ENCODE data around the gene SLC27A2. TPM values are rescaled to one million over a fixed set of nuclear protein-coding genes. Genes with fewer than 3 reads are reported as not detected.

The SLC27A2 gene
- total and polyA plus RNA-seq, 2 experiments from 2014 or later = 2.8 to 9.4 TPM

DNA sequence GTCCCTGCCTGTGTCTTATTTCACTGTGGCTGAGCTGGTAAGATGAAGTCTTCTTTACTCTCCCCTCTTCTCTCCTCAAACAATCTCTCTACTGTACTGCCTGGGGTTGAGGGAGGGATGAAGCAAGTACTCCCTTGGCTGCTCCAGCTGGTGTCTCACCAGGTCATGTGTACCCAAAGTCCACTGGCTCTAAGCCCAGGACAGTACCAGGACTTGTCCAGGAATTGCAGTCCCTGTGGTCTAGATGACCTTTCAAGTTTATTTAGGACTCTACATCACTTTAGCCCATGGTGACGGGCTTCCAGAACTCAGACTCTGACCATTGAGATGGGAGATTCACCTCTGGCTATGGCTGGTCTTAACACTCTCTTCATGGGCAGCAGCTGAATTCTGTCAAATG, 17.5 kb upstream of the SLC27A2 start:
- H3F3A ChIP-seq (replicated peaks; ENCODE audit: low read depth) = no peaks in the 10 kb centered on the region

More for the DNA sequence above, 17.5 kb upstream of the SLC27A2 start:
- DNase-seq (ENCODE audit: low spot score) (no peak), ATAC-seq (no peak)
- Histone ChIP-seq H3K4me3 (no peak overlapping the region), H3K27ac (ENCODE audit: low read depth) (no peak overlapping the region), H3K4me1 (ENCODE audit: insufficient read depth) (no peaks in the 10 kb centered on the region), H3K4me2 (no peak overlapping the region), H3K9me2 (ENCODE audit: insufficient read depth) (no peaks in the 10 kb centered on the region), H3K27me3 (ENCODE audit: insufficient read depth) (no peaks in the 10 kb centered on the region), H3K36me3 (ENCODE audit: insufficient read depth) (no peaks in the 10 kb centered on the region), H2AFZ (no peak overlapping the region), H4K20me1 (replicated peaks; ENCODE audit: insufficient read depth) (no peaks in the 10 kb centered on the region), H3K79me2 (replicated peaks; ENCODE audit: insufficient read depth) (no peaks in the 10 kb centered on the region)
- peaks cover 2% of the 10 kb centered on the region; the same call in 2 of the 3 replicates for H3K4me1 Mint-ChIP-seq
- TF ChIP-seq, protein P1, sequence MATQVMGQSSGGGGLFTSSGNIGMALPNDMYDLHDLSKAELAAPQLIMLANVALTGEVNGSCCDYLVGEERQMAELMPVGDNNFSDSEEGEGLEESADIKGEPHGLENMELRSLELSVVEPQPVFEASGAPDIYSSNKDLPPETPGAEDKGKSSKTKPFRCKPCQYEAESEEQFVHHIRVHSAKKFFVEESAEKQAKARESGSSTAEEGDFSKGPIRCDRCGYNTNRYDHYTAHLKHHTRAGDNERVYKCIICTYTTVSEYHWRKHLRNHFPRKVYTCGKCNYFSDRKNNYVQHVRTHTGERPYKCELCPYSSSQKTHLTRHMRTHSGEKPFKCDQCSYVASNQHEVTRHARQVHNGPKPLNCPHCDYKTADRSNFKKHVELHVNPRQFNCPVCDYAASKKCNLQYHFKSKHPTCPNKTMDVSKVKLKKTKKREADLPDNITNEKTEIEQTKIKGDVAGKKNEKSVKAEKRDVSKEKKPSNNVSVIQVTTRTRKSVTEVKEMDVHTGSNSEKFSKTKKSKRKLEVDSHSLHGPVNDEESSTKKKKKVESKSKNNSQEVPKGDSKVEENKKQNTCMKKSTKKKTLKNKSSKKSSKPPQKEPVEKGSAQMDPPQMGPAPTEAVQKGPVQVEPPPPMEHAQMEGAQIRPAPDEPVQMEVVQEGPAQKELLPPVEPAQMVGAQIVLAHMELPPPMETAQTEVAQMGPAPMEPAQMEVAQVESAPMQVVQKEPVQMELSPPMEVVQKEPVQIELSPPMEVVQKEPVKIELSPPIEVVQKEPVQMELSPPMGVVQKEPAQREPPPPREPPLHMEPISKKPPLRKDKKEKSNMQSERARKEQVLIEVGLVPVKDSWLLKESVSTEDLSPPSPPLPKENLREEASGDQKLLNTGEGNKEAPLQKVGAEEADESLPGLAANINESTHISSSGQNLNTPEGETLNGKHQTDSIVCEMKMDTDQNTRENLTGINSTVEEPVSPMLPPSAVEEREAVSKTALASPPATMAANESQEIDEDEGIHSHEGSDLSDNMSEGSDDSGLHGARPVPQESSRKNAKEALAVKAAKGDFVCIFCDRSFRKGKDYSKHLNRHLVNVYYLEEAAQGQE (IDR thresholded peaks at IDR 0.05; ENCODE audit: unreplicated experiment) = no peak
- TF ChIP-seq, protein P2, sequence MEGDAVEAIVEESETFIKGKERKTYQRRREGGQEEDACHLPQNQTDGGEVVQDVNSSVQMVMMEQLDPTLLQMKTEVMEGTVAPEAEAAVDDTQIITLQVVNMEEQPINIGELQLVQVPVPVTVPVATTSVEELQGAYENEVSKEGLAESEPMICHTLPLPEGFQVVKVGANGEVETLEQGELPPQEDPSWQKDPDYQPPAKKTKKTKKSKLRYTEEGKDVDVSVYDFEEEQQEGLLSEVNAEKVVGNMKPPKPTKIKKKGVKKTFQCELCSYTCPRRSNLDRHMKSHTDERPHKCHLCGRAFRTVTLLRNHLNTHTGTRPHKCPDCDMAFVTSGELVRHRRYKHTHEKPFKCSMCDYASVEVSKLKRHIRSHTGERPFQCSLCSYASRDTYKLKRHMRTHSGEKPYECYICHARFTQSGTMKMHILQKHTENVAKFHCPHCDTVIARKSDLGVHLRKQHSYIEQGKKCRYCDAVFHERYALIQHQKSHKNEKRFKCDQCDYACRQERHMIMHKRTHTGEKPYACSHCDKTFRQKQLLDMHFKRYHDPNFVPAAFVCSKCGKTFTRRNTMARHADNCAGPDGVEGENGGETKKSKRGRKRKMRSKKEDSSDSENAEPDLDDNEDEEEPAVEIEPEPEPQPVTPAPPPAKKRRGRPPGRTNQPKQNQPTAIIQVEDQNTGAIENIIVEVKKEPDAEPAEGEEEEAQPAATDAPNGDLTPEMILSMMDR (conservative IDR thresholded peaks at IDR 0.05; ENCODE audit: low read depth in 2 of 2) = no peak
- no peak for TF ChIP-seq POLR2AphosphoS5 (IDR thresholded peaks at IDR 0.05; ENCODE audit: low read depth)
- no peak for TF ChIP-seq EZH2 (IDR thresholded peaks at IDR 0.05; ENCODE audit: low read depth, unreplicated experiment)
- TF ChIP-seq, protein P3, sequence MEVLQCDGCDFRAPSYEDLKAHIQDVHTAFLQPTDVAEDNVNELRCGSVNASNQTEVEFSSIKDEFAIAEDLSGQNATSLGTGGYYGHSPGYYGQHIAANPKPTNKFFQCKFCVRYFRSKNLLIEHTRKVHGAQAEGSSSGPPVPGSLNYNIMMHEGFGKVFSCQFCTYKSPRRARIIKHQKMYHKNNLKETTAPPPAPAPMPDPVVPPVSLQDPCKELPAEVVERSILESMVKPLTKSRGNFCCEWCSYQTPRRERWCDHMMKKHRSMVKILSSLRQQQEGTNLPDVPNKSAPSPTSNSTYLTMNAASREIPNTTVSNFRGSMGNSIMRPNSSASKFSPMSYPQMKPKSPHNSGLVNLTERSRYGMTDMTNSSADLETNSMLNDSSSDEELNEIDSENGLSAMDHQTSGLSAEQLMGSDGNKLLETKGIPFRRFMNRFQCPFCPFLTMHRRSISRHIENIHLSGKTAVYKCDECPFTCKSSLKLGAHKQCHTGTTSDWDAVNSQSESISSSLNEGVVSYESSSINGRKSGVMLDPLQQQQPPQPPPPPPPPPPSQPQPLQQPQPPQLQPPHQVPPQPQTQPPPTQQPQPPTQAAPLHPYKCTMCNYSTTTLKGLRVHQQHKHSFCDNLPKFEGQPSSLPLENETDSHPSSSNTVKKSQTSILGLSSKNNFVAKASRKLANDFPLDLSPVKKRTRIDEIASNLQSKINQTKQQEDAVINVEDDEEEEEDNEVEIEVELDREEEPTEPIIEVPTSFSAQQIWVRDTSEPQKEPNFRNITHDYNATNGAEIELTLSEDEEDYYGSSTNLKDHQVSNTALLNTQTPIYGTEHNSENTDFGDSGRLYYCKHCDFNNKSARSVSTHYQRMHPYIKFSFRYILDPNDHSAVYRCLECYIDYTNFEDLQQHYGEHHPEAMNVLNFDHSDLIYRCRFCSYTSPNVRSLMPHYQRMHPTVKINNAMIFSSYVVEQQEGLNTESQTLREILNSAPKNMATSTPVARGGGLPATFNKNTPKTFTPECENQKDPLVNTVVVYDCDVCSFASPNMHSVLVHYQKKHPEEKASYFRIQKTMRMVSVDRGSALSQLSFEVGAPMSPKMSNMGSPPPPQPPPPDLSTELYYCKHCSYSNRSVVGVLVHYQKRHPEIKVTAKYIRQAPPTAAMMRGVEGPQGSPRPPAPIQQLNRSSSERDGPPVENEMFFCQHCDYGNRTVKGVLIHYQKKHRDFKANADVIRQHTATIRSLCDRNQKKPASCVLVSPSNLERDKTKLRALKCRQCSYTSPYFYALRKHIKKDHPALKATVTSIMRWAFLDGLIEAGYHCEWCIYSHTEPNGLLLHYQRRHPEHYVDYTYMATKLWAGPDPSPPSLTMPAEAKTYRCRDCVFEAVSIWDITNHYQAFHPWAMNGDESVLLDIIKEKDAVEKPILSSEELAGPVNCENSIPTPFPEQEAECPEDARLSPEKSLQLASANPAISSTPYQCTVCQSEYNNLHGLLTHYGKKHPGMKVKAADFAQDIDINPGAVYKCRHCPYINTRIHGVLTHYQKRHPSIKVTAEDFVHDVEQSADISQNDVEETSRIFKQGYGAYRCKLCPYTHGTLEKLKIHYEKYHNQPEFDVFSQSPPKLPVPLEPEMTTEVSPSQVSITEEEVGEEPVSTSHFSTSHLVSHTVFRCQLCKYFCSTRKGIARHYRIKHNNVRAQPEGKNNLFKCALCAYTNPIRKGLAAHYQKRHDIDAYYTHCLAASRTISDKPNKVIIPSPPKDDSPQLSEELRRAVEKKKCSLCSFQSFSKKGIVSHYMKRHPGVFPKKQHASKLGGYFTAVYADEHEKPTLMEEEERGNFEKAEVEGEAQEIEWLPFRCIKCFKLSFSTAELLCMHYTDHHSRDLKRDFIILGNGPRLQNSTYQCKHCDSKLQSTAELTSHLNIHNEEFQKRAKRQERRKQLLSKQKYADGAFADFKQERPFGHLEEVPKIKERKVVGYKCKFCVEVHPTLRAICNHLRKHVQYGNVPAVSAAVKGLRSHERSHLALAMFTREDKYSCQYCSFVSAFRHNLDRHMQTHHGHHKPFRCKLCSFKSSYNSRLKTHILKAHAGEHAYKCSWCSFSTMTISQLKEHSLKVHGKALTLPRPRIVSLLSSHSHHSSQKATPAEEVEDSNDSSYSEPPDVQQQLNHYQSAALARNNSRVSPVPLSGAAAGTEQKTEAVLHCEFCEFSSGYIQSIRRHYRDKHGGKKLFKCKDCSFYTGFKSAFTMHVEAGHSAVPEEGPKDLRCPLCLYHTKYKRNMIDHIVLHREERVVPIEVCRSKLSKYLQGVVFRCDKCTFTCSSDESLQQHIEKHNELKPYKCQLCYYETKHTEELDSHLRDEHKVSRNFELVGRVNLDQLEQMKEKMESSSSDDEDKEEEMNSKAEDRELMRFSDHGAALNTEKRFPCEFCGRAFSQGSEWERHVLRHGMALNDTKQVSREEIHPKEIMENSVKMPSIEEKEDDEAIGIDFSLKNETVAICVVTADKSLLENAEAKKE (CRISPR knock-in tag; IDR thresholded peaks at IDR 0.05) = no peak
- no peak for TF ChIP-seq EZH2phosphoT487 (IDR thresholded peaks at IDR 0.05; ENCODE audit: unreplicated experiment)
- TF ChIP-seq JUNB (IDR thresholded peaks at IDR 0.05; ENCODE audit: unreplicated experiment) = no peak
- no peak for TF ChIP-seq CREB1 (CRISPR knock-in tag; IDR thresholded peaks at IDR 0.05; ENCODE audit: low read depth)
- no peak for TF ChIP-seq STAT1 (IDR thresholded peaks at IDR 0.05; ENCODE audit: unreplicated experiment)
- no peak overlapping the region for H3K27ac Mint-ChIP-seq
- H3K9me3 Mint-ChIP-seq = peaks cover 13% of the 10 kb centered on the region
- H3K27me3 Mint-ChIP-seq (ENCODE audit: insufficient read depth, low read depth, poor library complexity) = peaks cover 3% of the 10 kb centered on the region
- H3K36me3 Mint-ChIP-seq (ENCODE audit: low read depth) = peaks cover 5% of the 10 kb centered on the region
- H3K4me3 Mint-ChIP-seq = no peak overlapping the region

All from GM23338 (cell line).